Stimulated activated CD8-positive, alpha-beta memory T cell treated with anti-CD3 and anti-CD28 coated beads, Interleukin-15, amount 100 ng/mL, for 48 hours (primary cell): Measurements from ENCODE around the gene BCL7C.
A peak's percentile ranks its signal among the peaks of the same experiment; 100 is the strongest.
"Not testable (repeated sequence)": the region's sequence is repeated elsewhere in the genome, so short reads cannot be mapped to it uniquely, and the experiment has no call there.

Source experiments
- DNase-seq, 2 donors: peaks; one replicate each; pipeline ENCODE4 v3.0.0-alpha.2; 2020; ENCODE audit warnings: low read depth in 2 of 2

Gene BCL7C

GRCh38 chr16:30894540-30895368 lies 877 bp upstream of the BCL7C start:
- no peak for DNase-seq

GRCh38 chr16:30893417-30893743 lies 497 bp downstream of the BCL7C start:
- DNase-seq = no peak

- no peak for DNase-seq
These were observed 1.0 kb downstream of the BCL7C start for GRCh38 chr16:30892670-30893416.

- DNase-seq = not testable (repeated sequence)
These were observed 2.6 kb downstream of the BCL7C start for GRCh38 chr16:30891043-30891823.

GRCh38 chr16:30889721-30890120 lies 4.2 kb downstream of the BCL7C start:
- DNase-seq = no peak

- DNase-seq = no peak
These were observed 4.9 kb downstream of the BCL7C start for GRCh38 chr16:30888856-30889499.

- DNase-seq = no peak
These were observed 6.0 kb downstream of the BCL7C start for GRCh38 chr16:30887927-30888326.

- no peak for DNase-seq
These were observed 7.7 kb downstream of the BCL7C start for GRCh38 chr16:30886145-30886544.

GRCh38 chr16:30885196-30885595 lies 8.7 kb downstream of the BCL7C start:
- no peak for DNase-seq

GRCh38 chr16:30884760-30885159 lies 9.1 kb downstream of the BCL7C start:
- no peak for DNase-seq

- no peak for DNase-seq
These were observed 11.2 kb downstream of the BCL7C start for GRCh38 chr16:30882429-30883310.

- no peak for DNase-seq
These were observed 17.0 kb downstream of the BCL7C start for GRCh38 chr16:30876867-30877266.

- DNase-seq = no peak
These were observed 17.7 kb downstream of the BCL7C start for GRCh38 chr16:30875871-30876801.

GRCh38 chr16:30874821-30875717 lies 18.8 kb downstream of the BCL7C start:
- DNase-seq = peak; percentile 86 to 90

- DNase-seq = no peak
These were observed 19.5 kb downstream of the BCL7C start for GRCh38 chr16:30874244-30874820.

GRCh38 chr16:30870904-30871303 lies 23.0 kb downstream of the BCL7C start:
- no peak for DNase-seq

- DNase-seq = no peak
These were observed 26.1 kb downstream of the BCL7C start for GRCh38 chr16:30867747-30868146.

GRCh38 chr16:30866031-30866430 lies 27.8 kb downstream of the BCL7C start:
- DNase-seq = no peak
